Ovary (tissue), 9 donors: ENCODE data around the gene ARHGAP10. TPM values are rescaled to one million over a fixed set of nuclear protein-coding genes. Genes with fewer than 3 reads are reported as not detected.

Experiments
- DNase-seq, 5 donors: peaks; one replicate each; pipeline ENCODE4 v3.0.0-alpha.2; 2019 to 2020
- H3K27ac ChIP-seq, 2 donors: fragments of 200-600 bp; one replicate each; pipeline versions ENCODE4 v1.5.1 to v1.8.0; 2019 to 2022
- H3K27me3 ChIP-seq: fragments of 200-600 bp; one replicate; pipeline ENCODE4 v1.8.0; 2022
- H3K36me3 ChIP-seq: fragments of 200-600 bp; sonication (generic); one replicate; pipeline ENCODE4 v1.5.1; 2019
- H3K4me1 ChIP-seq: one replicate; pipeline ENCODE4 v1.8.1; 2013; ENCODE audit warnings: mild to moderate bottlenecking, moderate library complexity; ENCODE audit not compliant: insufficient read depth
- H3K4me3 ChIP-seq: fragments of 200-600 bp; sonication (generic); one replicate; pipeline ENCODE4 v1.5.1; 2017
- H3K9me3 ChIP-seq, 2 donors: fragments of 200-600 bp in 1 of 2; sonication (generic) in 1 of 2; one replicate each; pipeline versions ENCODE4 v1.5.1 to v1.8.1; 2013 to 2019; ENCODE audit warnings: mild to moderate bottlenecking in 1 of 2, moderate library complexity in 1 of 2
- CTCF ChIP-seq, 3 donors: fragments of 450-650 bp in 2 of 3; fragments of 200-600 bp in 1 of 3; IDR thresholded peaks; one replicate each; pipeline versions ENCODE4 v1.5.1 to v1.8.0; 2016 to 2022; ENCODE audit warnings: antibody characterized with exemption in 3 of 3, mild to moderate bottlenecking in 1 of 3
- EP300 ChIP-seq: sonication (generic); formaldehyde crosslinking; IDR thresholded peaks from one replicate; pipeline ENCODE4 v1.6.1; 2017; ENCODE audit warnings: antibody characterized with exemption
- POLR2A ChIP-seq: fragments of 450-650 bp; IDR thresholded peaks from one replicate; pipeline ENCODE4 v1.6.1; 2017; ENCODE audit warnings: antibody characterized with exemption, mild to moderate bottlenecking, moderate library complexity
- WGBS, 3 donors: extraction: QIAGEN DNeasy Blood & Tissue Kit in 1 of 3; methylation state at CpG; one replicate each; pipeline versions ENCODE4 v1.1.5 to v1.1.7; 2013 to 2017; 5-methylcytosine and 5-hydroxymethylcytosine counted together
- intact Hi-C, 4 donors: fragments of 100-400 bp; cut with DNase I; formaldehyde crosslinking; loops; one replicate each; pipeline versions ENCODE4 v1.11.0 to v1.15.1; 2022 to 2023
- polyA plus RNA-seq, 2 donors: library from polyadenylated mRNA; stranded (reverse); fragments of 200-250 nt in 1 of 2; fragments of 350-450 nt in 1 of 2; fragmentation: Illumina TruSeq in 1 of 2; extraction: RNeasy Lipid Tissue Mini Kit (QIAGEN cat#74804) in 1 of 2; gene quantifications; one replicate each; pipeline ENCODE4 v1.2.3, GENCODE V29; 2013 to 2014
- total RNA-seq, 7 donors: library from RNA; depleted of rRNA in 2 of 7; stranded (reverse); fragments of >200 nt in 2 of 7; fragmentation: NEBNext Ultra II Directional in 3 of 7; extraction: Animal tissue kit (Norgen Biotek cat#: 25700) in 3 of 7; gene quantifications; one replicate each; pipeline versions ENCODE4 v1.1.0 to v1.2.4, GENCODE V29; 2016 to 2023
- donor health status: DM: no; HTN: no; CAD: no; lungs with moderate emphysema.
- donor health status: DM: no; HTN: no; CAD: no.
- donor health status: Bipolar disorder and iron deficiency.
- donor health status: DM: yes; HTN: yes; CAD: no.
- donor health status: DM: no; HTN: no; CAD: no.
- donor health status: DM: yes; HTN: yes; CAD: no.

ARHGAP10 gene
- total and polyA plus RNA-seq, 9 donors = 37.1 to 76.7 (median 63.8) TPM

- 68 to 74% (median 69%) methylated on average over 6 of the region's 6 CpGs for WGBS, 3 donors
- no peak for DNase-seq
- TF ChIP-seq CTCF (IDR thresholded peaks at IDR 0.05) = no peak
- no peak for TF ChIP-seq EP300
- no peak for TF ChIP-seq POLR2A
- H3K9me3 ChIP-seq = no peaks in the 10 kb centered on the region
- H3K36me3 ChIP-seq = no peaks in the 10 kb centered on the region
- H3K27me3 ChIP-seq = no peaks in the 10 kb centered on the region
- no peak overlapping the region for H3K4me3 ChIP-seq
- intact Hi-C loops = no loop called here
- H3K4me1 ChIP-seq = no peaks in the 10 kb centered on the region
- no peak overlapping the region for H3K27ac ChIP-seq
These were observed 159.7 kb downstream of the ARHGAP10 start for GRCh38 chr4:147891476-147892115.

- intact Hi-C loops = no loop called here
- no peak for DNase-seq
- no peaks in the 10 kb centered on the region for H3K27me3 ChIP-seq
- no peak overlapping the region for H3K4me3 ChIP-seq
- no peaks in the 10 kb centered on the region for H3K9me3 ChIP-seq
- peaks cover 1% of the 10 kb centered on the region for H3K4me1 ChIP-seq
- H3K36me3 ChIP-seq = no peaks in the 10 kb centered on the region
- H3K27ac ChIP-seq = no peak overlapping the region
- TF ChIP-seq POLR2A (no peak), CTCF (IDR thresholded peaks at IDR 0.05) (no peak), EP300 (no peak)
- 5 to 8% (median 6%) methylated on average over 2 of the region's 2 CpGs for WGBS, 3 donors
These were observed 167.6 kb downstream of the ARHGAP10 start for GRCh38 chr4:147899512-147899911.

- no peak for DNase-seq
- 6 to 18% (median 11%) methylated on average over 2 of the region's 2 CpGs for WGBS, 3 donors
These were observed 169.5 kb downstream of the ARHGAP10 start for GRCh38 chr4:147901388-147901787.

GRCh38 chr4:147901916-147902315 lies 170.0 kb downstream of the ARHGAP10 start:
- no peaks in the 10 kb centered on the region for H3K36me3 ChIP-seq
- no peaks in the 10 kb centered on the region for H3K9me3 ChIP-seq
- TF ChIP-seq POLR2A (no peak), EP300 (no peak), CTCF (IDR thresholded peaks at IDR 0.05) (no peak)
- H3K4me1 ChIP-seq = peaks cover 1% of the 10 kb centered on the region
- no peak overlapping the region for H3K4me3 ChIP-seq
- no peak for DNase-seq
- intact Hi-C loops = no loop called here
- 90 to 97% (median 97%) methylated on average over 2 of the region's 2 CpGs for WGBS, 3 donors
- H3K27me3 ChIP-seq = no peaks in the 10 kb centered on the region
- H3K27ac ChIP-seq = no peak overlapping the region

More at GRCh38 chr4:147901388-147901787, 169.5 kb downstream of the ARHGAP10 start:
- Histone ChIP-seq H3K4me3 (no peak overlapping the region), H3K9me3 (no peaks in the 10 kb centered on the region), H3K27me3 (no peaks in the 10 kb centered on the region), H3K36me3 (no peaks in the 10 kb centered on the region), H3K4me1 (peaks cover 1% of the 10 kb centered on the region), H3K27ac (no peak overlapping the region)
- no peak for TF ChIP-seq POLR2A
- no peak for TF ChIP-seq EP300
- no peak for TF ChIP-seq CTCF (IDR thresholded peaks at IDR 0.05)
- intact Hi-C loops = no loop called here
